Measurements from ENCODE around the gene MAP4K4. TPM values are rescaled to one million over a fixed set of nuclear protein-coding genes. Genes with fewer than 3 reads are reported as not detected.

Gene MAP4K4
- polyA plus RNA-seq, 1 donor (not counting 4 experiments of a cell fraction or from before 2014, with no cell fraction given), result 84.1 TPM

- H3K27me3 ChIP-seq (ENCODE audit: control insufficient read depth, extremely low read depth, insufficient read depth, low read length), result no peaks in the 10 kb centered on the region
- dilution Hi-C loops (cut with MboI; ENCODE audit: extremely low pct_ligation_motif_present, low sequenced_read_pairs), result no loop called here
- peaks cover 3 to 5% of the 10 kb centered on the region in 2 experiments for H3K36me3 ChIP-seq (ENCODE audit: control insufficient read depth in 2 of 2, extremely low read depth in 1 of 2, insufficient read depth in 2 of 2, low read length in 2 of 2)
- peaks cover 9% of the 10 kb centered on the region for H4K20me1 ChIP-seq (ENCODE audit: control insufficient read depth, extremely low read depth, insufficient read depth, low read length)
- no peak overlapping the region for H3K4me2 ChIP-seq (ENCODE audit: control insufficient read depth, extremely low read depth, insufficient read depth, low read depth, low read length)
- FAIRE-seq, result no peak
- H3K9ac ChIP-seq (ENCODE audit: control insufficient read depth, extremely low read depth, insufficient read depth, low read length), result no peak overlapping the region
- no peak for DNase-seq (ENCODE audit: low read depth, low spot score)
- no peak overlapping the region for H2AFZ ChIP-seq (ENCODE audit: control insufficient read depth, low read length)
- no peaks in the 10 kb centered on the region for H3K9me3 ChIP-seq (ENCODE audit: control insufficient read depth, low read depth, low read length)
- H3K4me3 ChIP-seq (ENCODE audit: control insufficient read depth in 2 of 3, extremely low read depth in 1 of 3, insufficient read depth in 2 of 3, low read depth in 1 of 3, low read length in 3 of 3), result no peak overlapping the region
- no peaks in the 10 kb centered on the region for H3K9me1 ChIP-seq (ENCODE audit: control insufficient read depth, extremely low read depth, insufficient read depth, low read length)
- no peaks in the 10 kb centered on the region for H3K4me1 ChIP-seq (ENCODE audit: control insufficient read depth, extremely low read depth, insufficient read depth, low read length)
- peaks cover 95% of the 10 kb centered on the region for H3K79me2 ChIP-seq (ENCODE audit: control insufficient read depth, insufficient read depth, low read length)
- H3K27ac ChIP-seq (ENCODE audit: control insufficient read depth, insufficient read depth, low read length), result no peak overlapping the region
- no peak for TF ChIP-seq EZH2 (IDR thresholded peaks at IDR 0.05; ENCODE audit: low read length)
- TF ChIP-seq, protein P1, sequence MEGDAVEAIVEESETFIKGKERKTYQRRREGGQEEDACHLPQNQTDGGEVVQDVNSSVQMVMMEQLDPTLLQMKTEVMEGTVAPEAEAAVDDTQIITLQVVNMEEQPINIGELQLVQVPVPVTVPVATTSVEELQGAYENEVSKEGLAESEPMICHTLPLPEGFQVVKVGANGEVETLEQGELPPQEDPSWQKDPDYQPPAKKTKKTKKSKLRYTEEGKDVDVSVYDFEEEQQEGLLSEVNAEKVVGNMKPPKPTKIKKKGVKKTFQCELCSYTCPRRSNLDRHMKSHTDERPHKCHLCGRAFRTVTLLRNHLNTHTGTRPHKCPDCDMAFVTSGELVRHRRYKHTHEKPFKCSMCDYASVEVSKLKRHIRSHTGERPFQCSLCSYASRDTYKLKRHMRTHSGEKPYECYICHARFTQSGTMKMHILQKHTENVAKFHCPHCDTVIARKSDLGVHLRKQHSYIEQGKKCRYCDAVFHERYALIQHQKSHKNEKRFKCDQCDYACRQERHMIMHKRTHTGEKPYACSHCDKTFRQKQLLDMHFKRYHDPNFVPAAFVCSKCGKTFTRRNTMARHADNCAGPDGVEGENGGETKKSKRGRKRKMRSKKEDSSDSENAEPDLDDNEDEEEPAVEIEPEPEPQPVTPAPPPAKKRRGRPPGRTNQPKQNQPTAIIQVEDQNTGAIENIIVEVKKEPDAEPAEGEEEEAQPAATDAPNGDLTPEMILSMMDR (optimal IDR thresholded peaks at IDR 0.05 in 1 of 3, IDR thresholded peaks at IDR 0.05 in 1 of 3, conservative IDR thresholded peaks at IDR 0.05 in 1 of 3; ENCODE audit: extremely low read depth in 1 of 3, insufficient read depth in 2 of 3, low read length in 3 of 3), result no peak
These were observed 89.6 kb downstream of the MAP4K4 start for GRCh38 chr2:101787097-101787496.

DNA sequence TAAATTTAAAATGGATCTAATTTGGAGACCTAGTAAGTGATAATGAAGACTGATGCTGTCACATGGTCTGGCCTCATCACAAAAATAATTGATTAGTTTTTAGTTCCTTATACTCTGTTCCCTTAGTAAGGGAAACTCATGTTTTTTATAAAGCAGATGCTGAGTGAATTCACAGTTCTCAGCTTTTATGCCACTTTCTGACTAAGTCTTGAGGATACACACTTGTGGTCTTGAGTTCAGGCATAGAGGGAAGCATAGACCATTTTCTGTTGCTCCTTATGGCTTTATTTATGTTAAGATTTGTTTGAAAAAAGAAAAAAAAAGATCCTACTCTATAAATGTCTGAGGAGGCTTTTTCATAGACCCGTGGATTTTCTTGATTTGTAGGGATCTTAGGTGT lies 91.1 kb downstream of the MAP4K4 start:
- Histone ChIP-seq H3K36me3 (ENCODE audit: control insufficient read depth in 2 of 2, extremely low read depth in 1 of 2, insufficient read depth in 2 of 2, low read length in 2 of 2) (peaks cover 3 to 5% of the 10 kb centered on the region in 2 experiments), H3K27ac (ENCODE audit: control insufficient read depth, insufficient read depth, low read length) (no peak overlapping the region), H3K4me2 (ENCODE audit: control insufficient read depth, extremely low read depth, insufficient read depth, low read depth, low read length) (no peak overlapping the region), H3K4me3 (ENCODE audit: control insufficient read depth in 2 of 3, extremely low read depth in 1 of 3, insufficient read depth in 2 of 3, low read depth in 1 of 3, low read length in 3 of 3) (no peak overlapping the region), H4K20me1 (ENCODE audit: control insufficient read depth, extremely low read depth, insufficient read depth, low read length) (peaks cover 7% of the 10 kb centered on the region), H3K79me2 (ENCODE audit: control insufficient read depth, insufficient read depth, low read length) (peaks cover 93% of the 10 kb centered on the region), H3K27me3 (ENCODE audit: control insufficient read depth, extremely low read depth, insufficient read depth, low read length) (no peaks in the 10 kb centered on the region), H3K4me1 (ENCODE audit: control insufficient read depth, extremely low read depth, insufficient read depth, low read length) (no peaks in the 10 kb centered on the region), H3K9me1 (ENCODE audit: control insufficient read depth, extremely low read depth, insufficient read depth, low read length) (no peaks in the 10 kb centered on the region), H3K9ac (ENCODE audit: control insufficient read depth, extremely low read depth, insufficient read depth, low read length) (no peak overlapping the region), H2AFZ (ENCODE audit: control insufficient read depth, low read length) (no peak overlapping the region), H3K9me3 (ENCODE audit: control insufficient read depth, low read depth, low read length) (no peaks in the 10 kb centered on the region)
- TF ChIP-seq, protein P1 (optimal IDR thresholded peaks at IDR 0.05 in 1 of 3, IDR thresholded peaks at IDR 0.05 in 1 of 3, conservative IDR thresholded peaks at IDR 0.05 in 1 of 3; ENCODE audit: extremely low read depth in 1 of 3, insufficient read depth in 2 of 3, low read length in 3 of 3), result no peak
- TF ChIP-seq EZH2 (IDR thresholded peaks at IDR 0.05; ENCODE audit: low read length), result no peak
- DNase-seq (ENCODE audit: low read depth, low spot score) (no peak), FAIRE-seq (no peak)
- dilution Hi-C loops (cut with MboI; ENCODE audit: extremely low pct_ligation_motif_present, low sequenced_read_pairs), result no loop called here
